Breast epithelium (tissue), 4 donors: ENCODE results near the gene UCK1. TPM values are rescaled to one million over a fixed set of nuclear protein-coding genes. Genes with fewer than 3 reads are reported as not detected.

ENCODE experiments used
- DNase-seq, 2 donors: peaks; one replicate each; pipeline ENCODE4 v3.0.0-alpha.2; 2019; ENCODE audit warnings: low spot score in 2 of 2
- H3K27ac ChIP-seq, 2 donors: fragments of 200-600 bp; sonication (generic) in 1 of 2; one replicate each; pipeline ENCODE4 v1.5.1; 2016 to 2019; ENCODE audit warnings: mild to moderate bottlenecking in 1 of 2
- H3K27me3 ChIP-seq, 2 donors: fragments of 200-600 bp; sonication (generic) in 1 of 2; one replicate each; pipeline versions ENCODE4 v1.5.1 to v1.6.0; 2017 to 2019; ENCODE audit warnings: control low read depth in 1 of 2, mild to moderate bottlenecking in 1 of 2
- H3K36me3 ChIP-seq: fragments of 200-600 bp; one replicate; pipeline ENCODE4 v1.5.1; 2019
- H3K4me1 ChIP-seq, 2 donors: fragments of 200-600 bp; sonication (generic); one replicate each; pipeline ENCODE4 v1.5.1; 2016 to 2019; ENCODE audit warnings: control low read depth in 1 of 2
- H3K4me3 ChIP-seq, 3 donors: fragments of 200-600 bp; sonication (generic); 1 replicate in 2 of 3; 2 replicates in 1 of 3; pipeline ENCODE4 v1.5.1; 2016 to 2019; ENCODE audit warnings: mild to moderate bottlenecking in 3 of 3, moderate library complexity in 2 of 3
- H3K9me3 ChIP-seq, 2 donors: fragments of 200-600 bp; sonication (generic) in 1 of 2; one replicate each; pipeline ENCODE4 v1.5.1; 2016 to 2019; ENCODE audit warnings: control low read depth in 1 of 2
- POLR2A ChIP-seq: fragments of 450-650 bp; IDR thresholded peaks from one replicate; pipeline ENCODE4 v1.6.1; 2016; ENCODE audit warnings: antibody characterized with exemption, mild to moderate bottlenecking, moderate library complexity
- POLR2AphosphoS5 ChIP-seq, 3 donors: sonication (generic); formaldehyde crosslinking; IDR thresholded peaks; one replicate each; pipeline ENCODE4 v1.6.1; 2017; ENCODE audit warnings: antibody characterized with exemption in 3 of 3
- intact Hi-C: fragments of 100-400 bp; cut with DNase I; formaldehyde crosslinking; loops from one replicate; pipeline ENCODE4 v1.15.1; 2023; ENCODE audit warnings: low total_unique reads
- total RNA-seq, 3 donors: library from RNA; depleted of rRNA; stranded (reverse); fragments of >200 nt; gene quantifications; one replicate each; pipeline ENCODE4 v1.1.0, GENCODE V29; 2016
- TF ChIP-seq, protein P1 (sequence below), 3 donors: fragments of 450-650 bp; IDR thresholded peaks; one replicate each; pipeline ENCODE4 v1.5.1; 2016 to 2017; ENCODE audit warnings: antibody characterized with exemption in 3 of 3, mild to moderate bottlenecking in 3 of 3, moderate library complexity in 3 of 3

UCK1 gene
- total RNA-seq, 3 donors from 2014 or later, result 33.4 to 61.0 (median 37.7) TPM

DNA sequence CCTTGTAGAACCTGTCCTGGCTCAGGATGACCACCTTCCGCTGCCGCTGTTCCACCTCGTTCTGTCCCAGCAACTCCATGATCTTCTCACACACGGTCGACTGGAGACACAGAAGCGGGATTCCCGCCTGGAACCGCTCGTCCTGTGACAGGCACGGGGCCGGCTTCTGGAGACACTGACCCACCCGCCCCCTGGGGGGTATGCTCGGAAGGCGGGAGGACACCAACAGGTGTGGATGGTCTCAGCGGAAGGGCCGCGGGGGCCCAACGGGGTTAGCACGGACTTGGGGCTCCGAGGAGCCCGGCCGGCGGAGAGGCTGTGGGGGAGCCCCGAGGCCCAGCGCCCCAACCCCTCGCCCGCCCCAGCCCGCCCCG is 530 bp downstream of the UCK1 start:
- Histone ChIP-seq H3K4me1 (peaks cover 9 to 10% of the 10 kb centered on the region in 2 donors), H3K36me3 (no peaks in the 10 kb centered on the region), H3K4me3 (peak overlapping the region; percentile 96 to 100 (median 99)), H3K27ac (peak overlapping the region; percentile 63 to 73), H3K27me3 (no peaks in the 10 kb centered on the region), H3K9me3 (no peaks in the 10 kb centered on the region)
- TF ChIP-seq POLR2AphosphoS5 (IDR thresholded peaks at IDR 0.05), result no peak
- peak in 1 of 2 donors; percentile 41 for DNase-seq
- intact Hi-C loops, result no loop called here

DNA sequence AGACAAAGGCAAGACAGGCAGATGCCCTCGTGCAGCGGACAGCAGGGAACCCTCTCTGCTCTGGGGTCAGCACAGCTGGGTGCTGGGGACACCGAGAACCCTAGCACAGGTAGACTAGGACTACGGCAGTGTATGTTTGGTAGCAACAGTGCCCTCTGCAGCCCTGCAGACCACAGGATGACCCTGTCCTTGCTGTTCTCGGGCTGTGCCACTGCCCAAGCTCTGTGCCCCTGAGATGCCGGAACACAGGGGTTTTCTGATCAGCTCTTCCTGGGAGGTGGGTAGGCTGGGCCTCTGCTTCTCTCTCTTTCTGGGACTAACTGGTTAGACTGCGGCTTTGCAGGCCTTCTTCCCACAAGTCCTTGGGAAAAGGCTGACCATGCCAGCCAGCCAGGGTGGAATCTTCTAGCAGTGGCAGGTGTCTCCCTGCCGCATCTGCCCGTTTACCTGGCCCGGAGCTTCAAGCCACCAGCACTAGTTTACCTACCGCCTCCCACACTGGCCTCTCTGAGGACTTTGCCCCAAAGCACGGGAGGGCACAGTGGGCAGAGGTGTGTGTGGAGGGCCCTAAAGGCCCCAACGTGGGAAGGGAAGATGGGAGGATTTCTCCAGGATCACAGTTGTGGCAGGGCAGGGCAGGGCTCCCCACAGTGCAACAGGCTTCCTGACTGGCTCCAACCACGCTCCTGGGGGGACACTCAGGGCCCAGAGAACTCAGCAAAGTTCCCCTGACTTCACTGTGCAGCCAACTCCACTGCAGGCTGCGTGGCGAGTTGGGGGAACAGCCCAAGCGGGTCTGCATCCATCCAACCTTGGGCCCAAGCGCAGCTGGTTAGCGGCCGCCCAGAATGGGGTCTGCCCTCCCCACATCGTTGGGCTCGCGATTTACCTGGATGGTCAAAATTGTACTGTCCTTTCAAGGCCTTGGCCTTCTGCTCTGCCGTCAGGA is 1.2 kb downstream of the UCK1 start:
- Histone ChIP-seq H3K27me3 (no peaks in the 10 kb centered on the region), H3K9me3 (no peaks in the 10 kb centered on the region), H3K4me1 (peaks cover 9 to 10% of the 10 kb centered on the region in 2 donors), H3K36me3 (peaks cover 4% of the 10 kb centered on the region), H3K27ac (peak overlapping the region; percentile 63 to 73), H3K4me3 (peak overlapping the region; percentile 96 to 100 (median 99))
- TF ChIP-seq POLR2AphosphoS5 (IDR thresholded peaks at IDR 0.05) (no peak), POLR2A (no peak)
- TF ChIP-seq, protein P1, sequence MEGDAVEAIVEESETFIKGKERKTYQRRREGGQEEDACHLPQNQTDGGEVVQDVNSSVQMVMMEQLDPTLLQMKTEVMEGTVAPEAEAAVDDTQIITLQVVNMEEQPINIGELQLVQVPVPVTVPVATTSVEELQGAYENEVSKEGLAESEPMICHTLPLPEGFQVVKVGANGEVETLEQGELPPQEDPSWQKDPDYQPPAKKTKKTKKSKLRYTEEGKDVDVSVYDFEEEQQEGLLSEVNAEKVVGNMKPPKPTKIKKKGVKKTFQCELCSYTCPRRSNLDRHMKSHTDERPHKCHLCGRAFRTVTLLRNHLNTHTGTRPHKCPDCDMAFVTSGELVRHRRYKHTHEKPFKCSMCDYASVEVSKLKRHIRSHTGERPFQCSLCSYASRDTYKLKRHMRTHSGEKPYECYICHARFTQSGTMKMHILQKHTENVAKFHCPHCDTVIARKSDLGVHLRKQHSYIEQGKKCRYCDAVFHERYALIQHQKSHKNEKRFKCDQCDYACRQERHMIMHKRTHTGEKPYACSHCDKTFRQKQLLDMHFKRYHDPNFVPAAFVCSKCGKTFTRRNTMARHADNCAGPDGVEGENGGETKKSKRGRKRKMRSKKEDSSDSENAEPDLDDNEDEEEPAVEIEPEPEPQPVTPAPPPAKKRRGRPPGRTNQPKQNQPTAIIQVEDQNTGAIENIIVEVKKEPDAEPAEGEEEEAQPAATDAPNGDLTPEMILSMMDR (IDR thresholded peaks at IDR 0.05), result no peak
- no peak for DNase-seq
- intact Hi-C loops, result no loop called here

DNA sequence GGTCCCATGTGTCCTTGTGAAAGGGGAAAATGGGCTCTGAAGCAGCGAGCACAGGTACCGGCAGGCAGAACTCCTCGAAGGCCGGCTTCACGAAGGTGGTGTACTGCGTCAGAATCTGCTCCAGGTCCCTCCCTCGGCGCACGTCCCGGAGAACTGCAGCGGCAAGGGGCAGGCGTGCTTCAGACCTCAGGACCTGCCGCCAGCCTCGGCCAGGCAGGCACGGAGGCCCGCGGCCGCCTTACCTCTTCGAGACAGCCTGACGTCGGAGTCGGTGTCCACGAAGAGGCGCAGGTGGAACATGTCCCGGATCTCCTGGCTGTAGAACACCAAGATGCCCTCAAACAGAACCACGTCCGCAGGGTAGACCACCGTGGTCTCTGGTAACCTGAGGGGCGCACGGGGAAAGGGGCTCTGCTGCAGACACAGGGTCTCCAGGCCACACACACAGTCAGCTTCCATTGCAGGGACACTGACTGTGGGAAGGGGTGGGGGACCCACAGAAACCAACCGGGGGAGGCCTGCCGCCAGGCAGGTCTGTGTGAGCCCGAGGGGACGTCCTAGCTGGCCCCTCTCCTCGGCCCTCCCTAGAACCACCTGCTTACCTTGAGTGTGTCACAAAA is 2.1 kb downstream of the UCK1 start:
- Histone ChIP-seq H3K4me1 (peaks cover 9 to 10% of the 10 kb centered on the region in 2 donors), H3K27me3 (no peaks in the 10 kb centered on the region), H3K9me3 (no peaks in the 10 kb centered on the region), H3K36me3 (peaks cover 7% of the 10 kb centered on the region), H3K4me3 (peak overlapping the region in 1 of 3 donors; percentile 100), H3K27ac (no peak overlapping the region)
- TF ChIP-seq, protein P1 (IDR thresholded peaks at IDR 0.05), result no peak
- TF ChIP-seq POLR2AphosphoS5 (IDR thresholded peaks at IDR 0.05), result no peak
- TF ChIP-seq POLR2A, result no peak
- intact Hi-C loops, result no loop called here
- DNase-seq, result no peak

DNA sequence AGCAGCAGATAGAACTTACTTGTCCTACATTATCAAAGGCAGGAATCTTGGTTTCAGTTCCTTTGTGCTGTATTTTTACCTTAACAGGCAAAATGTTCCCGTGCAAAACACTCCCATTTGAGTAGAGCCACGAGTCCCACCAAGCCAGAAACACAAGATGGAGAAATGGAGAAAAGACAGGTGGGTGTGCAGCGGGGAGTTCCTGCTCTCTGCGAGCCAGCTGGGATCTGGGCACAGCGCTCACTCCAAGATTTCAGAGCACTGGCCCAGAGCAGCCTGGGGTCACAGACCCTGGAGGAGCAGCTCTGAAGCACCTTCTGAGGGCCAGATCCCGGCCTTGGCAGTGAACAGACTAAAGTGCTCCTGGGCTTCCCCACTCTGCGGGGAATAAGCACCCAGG is 2.9 kb downstream of the UCK1 start:
- DNase-seq, result no peak
- H3K27ac ChIP-seq, result no peak overlapping the region
- H3K4me3 ChIP-seq, result no peak overlapping the region
- no peaks in the 10 kb centered on the region for H3K27me3 ChIP-seq
- TF ChIP-seq, protein P1 (IDR thresholded peaks at IDR 0.05), result no peak
- TF ChIP-seq POLR2AphosphoS5 (IDR thresholded peaks at IDR 0.05), result no peak
- TF ChIP-seq POLR2A, result no peak
- peaks cover 7% of the 10 kb centered on the region for H3K36me3 ChIP-seq
- intact Hi-C loops, result no loop called here
- H3K4me1 ChIP-seq, result peaks cover 9 to 10% of the 10 kb centered on the region in 2 donors
- no peaks in the 10 kb centered on the region for H3K9me3 ChIP-seq

DNA sequence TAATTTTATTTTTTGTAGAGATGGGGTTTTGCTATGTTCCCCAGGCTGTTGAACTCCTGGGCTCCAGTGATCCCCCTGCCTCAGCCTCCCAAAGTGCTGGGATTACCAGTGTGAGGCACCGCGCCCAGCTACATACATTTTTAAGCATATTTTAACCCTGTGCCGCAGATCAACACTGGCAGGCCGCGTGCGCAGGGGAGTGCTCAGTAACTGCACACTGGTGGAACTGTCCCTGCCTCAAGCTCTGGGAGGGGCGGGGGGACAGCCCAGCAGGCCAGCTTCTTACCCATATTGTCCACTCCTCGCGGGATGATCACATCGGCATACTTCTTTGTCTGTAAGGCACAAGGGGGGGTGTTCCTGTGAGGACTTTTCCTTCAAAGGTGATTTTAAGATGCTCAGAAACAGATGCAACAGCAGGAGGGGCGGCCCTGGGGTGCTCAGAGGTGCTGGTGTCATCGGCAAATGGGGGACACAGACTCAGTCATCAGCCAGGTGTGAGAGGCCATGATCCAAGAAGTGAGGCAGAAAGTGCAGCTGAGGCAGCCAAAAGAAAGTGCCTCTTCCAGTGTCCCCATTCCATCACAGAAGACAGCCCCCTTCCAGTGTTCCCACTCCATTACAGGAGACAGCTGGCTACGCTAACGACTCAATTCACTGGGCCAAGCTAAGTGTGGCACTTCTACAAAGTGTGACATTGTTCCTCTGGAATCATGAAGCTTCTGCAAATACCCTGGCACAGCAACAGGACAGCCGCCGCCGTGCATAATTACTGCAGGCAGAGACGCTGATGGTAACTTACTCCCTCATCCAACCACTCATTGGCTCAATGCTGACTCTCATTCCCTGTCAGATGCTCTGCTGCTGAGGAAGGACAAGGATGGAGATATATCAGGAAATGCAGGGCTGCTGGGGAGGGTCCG is 5.2 kb downstream of the UCK1 start:
- H3K27ac ChIP-seq, result no peak overlapping the region
- H3K36me3 ChIP-seq, result peaks cover 7% of the 10 kb centered on the region
- H3K27me3 ChIP-seq, result no peaks in the 10 kb centered on the region
- DNase-seq, result no peak
- intact Hi-C loops, result no loop called here
- H3K9me3 ChIP-seq, result no peaks in the 10 kb centered on the region
- peaks cover 9 to 10% of the 10 kb centered on the region in 2 donors for H3K4me1 ChIP-seq
- H3K4me3 ChIP-seq, result no peak overlapping the region
- TF ChIP-seq, protein P1 (IDR thresholded peaks at IDR 0.05), result no peak
- no peak for TF ChIP-seq POLR2AphosphoS5 (IDR thresholded peaks at IDR 0.05)
- TF ChIP-seq POLR2A, result no peak
